Liver (tissue), 9 donors: ENCODE results near the gene CDKL5. TPM values are rescaled to one million over a fixed set of nuclear protein-coding genes. Genes with fewer than 3 reads are reported as not detected.
"Not testable (repeated sequence)": the region's sequence is repeated elsewhere in the genome, so short reads cannot be mapped to it uniquely, and the experiment has no call there.

Experiments
- DNase-seq: peaks from one replicate; pipeline ENCODE4 v3.0.0-alpha.2; 2017; ENCODE audit warnings: low spot score
- H3K27ac ChIP-seq, 2 donors: one replicate each; pipeline ENCODE4 v1.7.0; 2013; ENCODE audit warnings: inconsistent platforms in 2 of 2, low read length in 2 of 2, control low read depth in 1 of 2, low read depth in 1 of 2, mild to moderate bottlenecking in 1 of 2
- H3K27me3 ChIP-seq, 4 donors: one replicate each; pipeline versions ENCODE4 v1.6.1 to v1.7.0; 2013; ENCODE audit warnings: low read length in 3 of 4, inconsistent platforms in 1 of 4, mild to moderate bottlenecking in 1 of 4, moderate library complexity in 1 of 4; ENCODE audit not compliant: control insufficient read depth in 4 of 4, insufficient read depth in 4 of 4
- H3K36me3 ChIP-seq, 4 donors: one replicate each; pipeline versions ENCODE4 v1.6.1 to v1.7.0; 2013; ENCODE audit warnings: low read length in 3 of 4, mild to moderate bottlenecking in 3 of 4, low read depth in 1 of 4, moderate library complexity in 1 of 4; ENCODE audit not compliant: control insufficient read depth in 4 of 4, insufficient read depth in 3 of 4
- H3K4me1 ChIP-seq, 4 donors: one replicate each; pipeline versions ENCODE4 v1.6.1 to v1.7.0; 2013; ENCODE audit warnings: low read length in 3 of 4, mild to moderate bottlenecking in 3 of 4, moderate library complexity in 1 of 4; ENCODE audit not compliant: control insufficient read depth in 4 of 4, insufficient read depth in 4 of 4
- H3K4me3 ChIP-seq, 3 donors: one replicate each; pipeline versions ENCODE4 v1.6.1 to v1.7.0; 2013; ENCODE audit warnings: low read length in 3 of 3, control low read depth in 1 of 3, low read depth in 1 of 3, mild to moderate bottlenecking in 1 of 3
- H3K9ac ChIP-seq, 2 donors: one replicate each; pipeline ENCODE4 v1.7.0; 2013; ENCODE audit warnings: low read length in 2 of 2, mild to moderate bottlenecking in 2 of 2, moderate library complexity in 2 of 2, control low read depth in 1 of 2, low read depth in 1 of 2
- H3K9me3 ChIP-seq, 4 donors: one replicate each; pipeline versions ENCODE4 v1.6.1 to v1.7.0; 2013; ENCODE audit warnings: low read length in 3 of 4; ENCODE audit not compliant: control insufficient read depth in 4 of 4
- EGR1 ChIP-seq, 2 donors: IDR thresholded peaks; 2 replicates each; pipeline ENCODE4 v1.6.1; 2016 to 2018; ENCODE audit warnings: antibody characterized with exemption in 2 of 2, low read depth in 2 of 2
- FOXA1 ChIP-seq: IDR thresholded peaks from 2 replicates; pipeline ENCODE4 v1.6.1; 2016; ENCODE audit warnings: antibody characterized with exemption
- FOXA2 ChIP-seq: IDR thresholded peaks from 2 replicates; pipeline ENCODE4 v1.6.1; 2016; ENCODE audit warnings: antibody characterized with exemption
- GABPA ChIP-seq, 2 donors: IDR thresholded peaks in 1 of 2; conservative IDR thresholded peaks in 1 of 2; 2 replicates each; pipeline ENCODE4 v1.6.1; 2016; ENCODE audit warnings: antibody characterized with exemption in 2 of 2, mild to moderate bottlenecking in 1 of 2, moderate library complexity in 1 of 2
- HNF4A ChIP-seq, 2 donors: conservative IDR thresholded peaks; 2 replicates each; pipeline ENCODE4 v1.6.1; 2016; ENCODE audit warnings: antibody characterized with exemption in 2 of 2, mild to moderate bottlenecking in 2 of 2
- HNF4G ChIP-seq: IDR thresholded peaks from 2 replicates; pipeline ENCODE4 v1.6.1; 2016; ENCODE audit warnings: antibody characterized with exemption
- JUND ChIP-seq, 2 donors: IDR thresholded peaks; 2 replicates each; pipeline ENCODE4 v1.6.1; 2016; ENCODE audit warnings: antibody characterized with exemption in 2 of 2
- REST ChIP-seq: IDR thresholded peaks from 2 replicates; pipeline ENCODE4 v1.6.1; 2016; ENCODE audit warnings: antibody characterized with exemption, mild to moderate bottlenecking
- RXRA ChIP-seq, 2 donors: IDR thresholded peaks; 2 replicates each; pipeline ENCODE4 v1.6.1; 2017 to 2018; ENCODE audit warnings: antibody characterized with exemption in 2 of 2, mild to moderate bottlenecking in 1 of 2
- SP1 ChIP-seq: IDR thresholded peaks from 2 replicates; pipeline ENCODE4 v1.6.1; 2018; ENCODE audit warnings: antibody characterized with exemption, mild to moderate bottlenecking
- TAF1 ChIP-seq: conservative IDR thresholded peaks from 2 replicates; pipeline ENCODE4 v1.6.1; 2016; ENCODE audit warnings: antibody characterized with exemption, mild to moderate bottlenecking
- YY1 ChIP-seq: IDR thresholded peaks from 2 replicates; pipeline ENCODE4 v1.6.1; 2016; ENCODE audit warnings: antibody characterized with exemption, mild to moderate bottlenecking
- ZBTB33 ChIP-seq: IDR thresholded peaks from 2 replicates; pipeline ENCODE4 v1.6.1; 2016; ENCODE audit warnings: antibody characterized with exemption
- WGBS: extraction: QIAGEN DNeasy Blood & Tissue Kit; methylation state at CpG from one replicate; pipeline ENCODE4 v1.1.7; 2013; 5-methylcytosine and 5-hydroxymethylcytosine counted together
- polyA plus RNA-seq, 2 donors: library from polyadenylated mRNA; stranded (reverse) in 1 of 2; unstranded in 1 of 2; fragments of 200-250 nt in 1 of 2; fragments of >200 nt in 1 of 2; fragmentation: Nextera tagmentation in 1 of 2; extraction: Ambion mirVana in 1 of 2; gene quantifications; one replicate each; pipeline versions ENCODE4 v1.2.1 to v1.2.3, GENCODE V29; 2013 to 2015
- total RNA-seq, 2 donors: library from RNA; depleted of rRNA; stranded (reverse); fragments of >200 nt; gene quantifications; one replicate each; pipeline ENCODE4 v1.2.3, GENCODE V29; 2014
- TF ChIP-seq, protein P1 (sequence below): IDR thresholded peaks from 2 replicates; pipeline ENCODE4 v1.6.1; 2016; ENCODE audit warnings: antibody characterized with exemption
- TF ChIP-seq, protein P2 (sequence below): IDR thresholded peaks from 2 replicates; pipeline ENCODE4 v1.6.1; 2016; ENCODE audit warnings: antibody characterized with exemption
- donor health status: healthy.
- donor health status: healthy.
- donor health status: healthy.
- donor health status: healthy.
- donor health status: healthy.

The CDKL5 gene
- total and polyA plus RNA-seq, 4 donors: 0.59 to 3.3 (median 2.0) TPM

DNA sequence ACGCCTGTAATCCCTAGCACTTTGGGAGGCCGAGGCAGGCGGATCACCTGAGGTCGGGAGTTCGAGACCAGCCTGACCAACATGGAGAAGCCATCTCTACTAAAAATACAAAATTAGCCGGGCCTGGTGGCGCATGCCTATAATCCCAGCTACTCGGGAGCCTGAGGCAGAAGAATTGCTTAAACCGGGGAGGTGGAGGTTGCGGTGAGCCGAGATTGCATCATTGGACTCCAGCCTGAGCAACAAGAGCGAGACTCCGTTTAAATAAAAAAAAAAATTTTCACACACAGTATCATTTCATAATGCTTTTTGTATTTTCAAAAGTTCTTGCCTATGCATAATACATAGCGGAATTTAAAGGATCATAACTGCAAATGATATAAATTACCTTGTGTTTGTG is 7.9 kb downstream of the CDKL5 start:
- H3K4me3 ChIP-seq, H3K9me3 ChIP-seq, H3K27ac ChIP-seq, H3K4me1 ChIP-seq, H3K36me3 ChIP-seq, H3K27me3 ChIP-seq, H3K9ac ChIP-seq, DNase-seq: not testable (repeated sequence)
- 91% methylated on average over 14 of the region's 14 CpGs for WGBS

- Histone ChIP-seq H3K4me1 (peaks cover 0 to 3% (median 0%) of the 10 kb centered on the region in 4 donors), H3K4me3 (no peak overlapping the region), H3K9me3 (no peaks in the 10 kb centered on the region), H3K27me3 (no peaks in the 10 kb centered on the region), H3K27ac (no peak overlapping the region), H3K9ac (no peak overlapping the region), H3K36me3 (no peaks in the 10 kb centered on the region)
- TF ChIP-seq FOXA1: no peak
- no peak for TF ChIP-seq HNF4A (conservative IDR thresholded peaks at IDR 0.05)
- TF ChIP-seq JUND (IDR thresholded peaks at IDR 0.05): no peak
- TF ChIP-seq TAF1: no peak
- TF ChIP-seq REST: no peak
- TF ChIP-seq EGR1 (IDR thresholded peaks at IDR 0.05; ENCODE audit: low read depth in 2 of 2): no peak
- no peak for TF ChIP-seq GABPA (IDR thresholded peaks at IDR 0.05 in 1 of 2, conservative IDR thresholded peaks at IDR 0.05 in 1 of 2)
- TF ChIP-seq SP1: no peak
- TF ChIP-seq HNF4G: no peak
- WGBS: 96% methylated on average over 2 of the region's 2 CpGs
- no peak for DNase-seq
Measured at GRCh38 chrX:18434896-18435295, 9.5 kb downstream of the CDKL5 start.

GRCh38 chrX:18436017-18436416 is 10.6 kb downstream of the CDKL5 start:
- TF ChIP-seq SP1: no peak
- TF ChIP-seq YY1: no peak
- TF ChIP-seq ZBTB33: no peak
- no peak for TF ChIP-seq JUND (IDR thresholded peaks at IDR 0.05)
- TF ChIP-seq, protein P1, sequence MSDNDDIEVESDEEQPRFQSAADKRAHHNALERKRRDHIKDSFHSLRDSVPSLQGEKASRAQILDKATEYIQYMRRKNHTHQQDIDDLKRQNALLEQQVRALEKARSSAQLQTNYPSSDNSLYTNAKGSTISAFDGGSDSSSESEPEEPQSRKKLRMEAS: no peak
- no peak for TF ChIP-seq HNF4A (conservative IDR thresholded peaks at IDR 0.05)
- TF ChIP-seq, protein P2, sequence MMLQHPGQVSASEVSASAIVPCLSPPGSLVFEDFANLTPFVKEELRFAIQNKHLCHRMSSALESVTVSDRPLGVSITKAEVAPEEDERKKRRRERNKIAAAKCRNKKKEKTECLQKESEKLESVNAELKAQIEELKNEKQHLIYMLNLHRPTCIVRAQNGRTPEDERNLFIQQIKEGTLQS: no peak
- no peak for TF ChIP-seq FOXA2
- no peak for TF ChIP-seq FOXA1
- no peak for TF ChIP-seq RXRA (IDR thresholded peaks at IDR 0.05)
- no peak overlapping the region for H3K4me3 ChIP-seq
- peaks cover 0 to 3% (median 0%) of the 10 kb centered on the region in 4 donors for H3K4me1 ChIP-seq
- no peak for DNase-seq
- no peaks in the 10 kb centered on the region for H3K9me3 ChIP-seq
- no peak overlapping the region for H3K9ac ChIP-seq
- H3K27ac ChIP-seq: no peak overlapping the region
- H3K36me3 ChIP-seq: no peaks in the 10 kb centered on the region
- WGBS: 81% methylated on average over 1 of the region's 1 CpG
- H3K27me3 ChIP-seq: peaks cover 0 to 3% (median 0%) of the 10 kb centered on the region in 4 donors
